ENCODE measurements around the gene GLUL. TPM values are rescaled to one million over a fixed set of nuclear protein-coding genes. Genes with fewer than 3 reads are reported as not detected.
"Not testable (repeated sequence)": the region's sequence is repeated elsewhere in the genome, so short reads cannot be mapped to it uniquely, and the experiment has no call there.

Gene GLUL
- total RNA-seq, 1 donor from 2014 or later: 289 TPM

DNA sequence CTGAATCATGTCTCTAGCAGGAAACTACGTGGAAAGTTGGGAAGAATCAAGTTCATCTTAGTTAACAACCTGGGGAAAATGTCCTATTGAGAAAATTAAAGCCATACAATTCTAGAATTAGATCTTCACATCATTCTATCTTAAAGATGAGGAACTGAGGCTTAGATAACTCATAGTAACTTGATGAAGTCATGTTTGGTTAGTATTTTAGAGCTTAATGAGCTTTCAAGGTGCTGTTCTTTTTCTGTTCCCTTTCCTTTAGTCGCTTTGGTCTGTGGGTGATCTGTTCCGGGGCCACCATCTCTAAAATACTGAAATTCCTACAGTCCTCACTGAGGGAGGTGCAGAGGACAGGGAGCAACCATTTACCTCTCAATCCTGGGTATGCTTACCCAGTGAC is 4.3 kb upstream of the GLUL start:
- no peak for FAIRE-seq

DNA sequence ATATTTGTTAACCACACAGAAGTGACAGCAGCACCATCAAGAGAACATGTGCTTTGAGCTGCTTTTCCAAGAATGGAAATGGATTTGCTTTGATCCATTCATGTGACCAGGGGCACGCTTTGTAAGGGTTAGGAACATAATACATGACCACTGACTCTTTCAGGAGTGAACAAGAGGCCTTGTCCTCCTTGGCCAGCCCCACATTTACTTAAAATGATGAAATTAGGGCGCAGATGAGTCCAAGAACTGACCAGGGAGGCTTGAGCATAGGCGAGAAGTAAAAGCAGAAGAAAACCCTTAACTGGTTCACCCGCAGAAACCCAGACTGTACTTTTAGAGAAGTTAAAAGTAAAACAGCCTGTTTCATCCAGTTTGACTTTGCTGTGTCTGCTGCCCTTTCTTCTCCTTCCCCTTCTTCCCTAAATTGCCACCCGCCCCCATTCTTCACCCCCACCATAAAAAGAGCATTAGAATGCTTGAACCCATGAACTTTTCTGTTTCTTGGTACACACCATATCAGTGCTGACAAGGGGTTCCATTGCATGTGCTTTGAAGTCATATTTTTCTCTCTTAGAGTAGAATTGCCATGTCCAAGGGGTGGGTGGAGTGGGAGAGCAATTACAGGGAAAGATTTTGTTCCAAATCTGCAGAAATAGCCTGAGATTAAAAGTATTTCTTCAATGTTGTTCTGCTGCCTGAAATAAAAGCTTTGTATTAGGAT is 2.6 kb upstream of the GLUL start:
- DNase-seq (ENCODE audit: low spot score in 2 of 2) (no peak), FAIRE-seq (no peak)

More for the DNA sequence above, 4.3 kb upstream of the GLUL start:
- no peak for DNase-seq (ENCODE audit: low spot score in 2 of 2)

DNA sequence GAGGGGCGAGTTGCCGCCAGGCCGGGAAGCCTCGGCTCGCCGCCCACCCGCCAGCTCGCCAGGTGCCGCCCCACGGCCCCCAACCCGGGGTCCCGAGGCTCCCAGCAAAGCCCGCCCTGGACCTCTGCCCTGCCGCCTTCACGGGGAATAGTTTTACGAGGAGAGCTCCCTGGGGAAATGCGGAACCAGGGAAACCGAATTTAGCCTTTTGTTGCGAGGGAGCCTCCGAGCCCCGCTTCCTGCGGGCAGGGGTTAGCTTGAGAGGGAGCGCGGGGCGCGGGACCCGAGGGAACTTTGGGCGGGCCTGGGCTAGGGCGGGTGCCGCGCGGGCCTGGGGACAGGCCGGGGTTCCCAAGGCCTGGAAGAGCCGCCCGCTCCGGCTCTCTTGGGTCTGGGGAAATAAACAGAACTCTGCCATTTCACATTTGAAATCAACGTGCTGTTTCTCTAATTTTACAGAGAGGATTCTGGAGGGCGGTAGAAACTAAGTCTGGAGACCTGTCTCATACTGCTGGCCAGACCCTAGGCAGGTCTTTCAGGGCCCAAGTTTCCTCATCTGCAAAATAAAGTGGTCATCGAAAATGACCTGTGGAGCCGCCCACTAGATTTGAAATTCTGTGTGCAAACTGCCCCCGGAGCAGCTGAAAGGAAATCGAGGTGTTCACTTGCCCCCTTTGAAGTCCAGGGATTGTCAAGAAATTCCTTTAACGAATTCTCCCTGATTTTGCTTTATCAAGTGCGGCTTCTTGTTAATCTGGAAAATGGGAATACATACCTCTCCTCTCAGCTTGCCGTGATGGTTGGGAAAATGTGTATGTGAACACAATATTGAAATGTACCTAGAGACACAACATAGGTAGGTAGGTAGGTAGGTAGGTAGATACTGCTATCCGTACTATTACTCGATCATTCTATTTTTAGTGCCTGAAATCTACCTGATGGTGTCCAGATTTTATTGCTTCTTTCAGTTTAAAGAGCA is 749 bp upstream of the GLUL start:
- FAIRE-seq (no peak), DNase-seq (ENCODE audit: low spot score in 2 of 2) (no peak)

DNA sequence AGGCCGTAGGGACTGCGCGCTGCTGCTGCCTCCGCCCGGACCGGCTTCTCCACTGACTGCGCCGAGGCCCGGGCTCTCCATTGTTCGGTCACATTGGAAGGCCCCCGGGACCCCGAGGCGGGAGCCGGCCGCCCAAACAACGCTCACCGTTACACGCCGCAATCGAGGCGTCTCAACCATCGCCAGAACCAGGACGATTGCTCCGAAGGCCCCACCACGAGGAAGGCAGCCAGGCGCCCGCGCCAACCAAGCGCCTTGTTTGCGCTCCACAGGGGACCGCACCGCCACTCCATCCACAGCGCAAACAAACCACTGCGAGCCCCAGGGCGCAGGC is 595 bp downstream of the GLUL start:
- FAIRE-seq: no peak
- no peak for DNase-seq (ENCODE audit: low spot score in 2 of 2)

DNA sequence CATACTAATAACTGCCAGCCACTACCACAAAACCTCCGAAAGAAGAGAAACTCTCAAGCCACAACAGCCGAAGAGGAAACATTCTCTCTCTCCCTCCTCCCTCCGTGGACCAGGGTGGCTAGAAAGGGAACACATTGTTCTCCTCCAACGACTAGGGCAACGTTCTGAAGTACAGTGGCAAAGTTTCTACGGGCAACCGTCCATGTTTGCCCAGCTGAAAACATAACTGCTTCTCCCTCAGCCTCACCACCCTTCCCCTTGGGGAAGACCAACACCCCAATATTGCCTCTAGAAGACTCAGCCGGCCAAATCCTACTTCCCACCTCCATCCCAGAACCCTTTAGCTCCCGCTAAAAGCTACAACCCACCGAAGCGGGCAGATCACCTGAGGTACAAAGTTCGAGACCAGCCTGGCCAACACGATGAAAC is 2.0 kb downstream of the GLUL start:
- no peak for DNase-seq (ENCODE audit: low spot score in 2 of 2)
- no peak for FAIRE-seq

- FAIRE-seq (no peak), DNase-seq (ENCODE audit: low spot score in 2 of 2) (no peak)
These were observed 3.0 kb downstream of the GLUL start for GRCh38 chr1:182388392-182389134.

GRCh38 chr1:182387566-182387965 is 4.0 kb downstream of the GLUL start:
- DNase-seq (ENCODE audit: low spot score in 2 of 2) (no peak), FAIRE-seq (no peak)

- DNase-seq (ENCODE audit: low spot score in 2 of 2): no peak
- no peak for FAIRE-seq
These were observed 4.6 kb downstream of the GLUL start for GRCh38 chr1:182386980-182387379.

GRCh38 chr1:182385885-182386853 is 5.4 kb downstream of the GLUL start:
- FAIRE-seq: no peak
- no peak for DNase-seq (ENCODE audit: low spot score in 2 of 2)

DNA sequence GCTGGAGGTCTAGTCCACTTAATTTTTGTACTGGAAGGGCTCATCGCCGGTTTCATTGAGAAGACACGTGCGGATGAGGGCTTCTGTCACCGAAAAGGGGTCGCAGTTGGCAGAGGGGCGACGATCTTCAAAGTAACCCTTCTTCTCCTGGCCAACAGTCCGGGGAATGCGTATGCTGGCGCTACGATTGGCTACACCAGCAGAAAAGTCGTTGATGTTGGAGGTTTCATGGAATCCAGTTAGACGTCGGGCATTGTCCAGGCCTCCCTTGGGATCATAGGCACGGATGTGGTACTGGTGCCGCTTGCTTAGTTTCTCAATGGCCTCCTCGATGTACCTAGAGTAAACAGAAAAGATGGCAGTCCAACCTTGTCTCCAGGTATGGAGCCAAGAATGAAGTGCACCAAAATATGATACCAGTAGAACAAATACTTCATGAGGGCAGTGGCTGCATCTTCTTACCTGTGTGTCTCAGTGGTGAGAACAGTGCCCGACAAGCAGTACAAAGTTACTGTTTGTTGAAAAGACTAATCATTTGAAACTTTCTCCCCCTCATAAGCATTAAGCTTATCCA is 7.1 kb downstream of the GLUL start:
- FAIRE-seq: no peak
- DNase-seq (ENCODE audit: low spot score in 2 of 2): no peak

DNA sequence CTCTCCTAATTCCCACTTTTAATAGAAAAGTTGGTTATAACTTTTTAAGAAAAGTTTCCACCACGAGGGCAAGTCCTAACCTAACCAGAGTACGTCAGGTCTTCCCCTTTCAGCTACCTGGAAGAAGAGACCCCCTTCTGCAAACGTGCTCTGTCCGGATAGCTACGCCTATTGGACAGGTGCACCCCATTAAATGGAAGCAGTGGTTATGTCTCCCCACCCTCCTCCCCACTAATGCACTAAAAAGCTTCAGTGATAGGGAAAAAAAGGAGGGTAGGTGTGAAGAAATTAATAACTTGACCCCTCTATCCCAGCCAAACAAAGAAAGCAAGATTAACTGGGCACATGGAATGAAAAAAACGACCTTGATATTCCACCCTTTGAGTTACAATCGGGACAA is 7.7 kb downstream of the GLUL start:
- DNase-seq (ENCODE audit: low spot score in 2 of 2) (no peak), FAIRE-seq (no peak)

- DNase-seq (ENCODE audit: low spot score in 2 of 2) (no peak), FAIRE-seq (no peak)
These were observed 8.4 kb downstream of the GLUL start for GRCh38 chr1:182383037-182383661.

DNA sequence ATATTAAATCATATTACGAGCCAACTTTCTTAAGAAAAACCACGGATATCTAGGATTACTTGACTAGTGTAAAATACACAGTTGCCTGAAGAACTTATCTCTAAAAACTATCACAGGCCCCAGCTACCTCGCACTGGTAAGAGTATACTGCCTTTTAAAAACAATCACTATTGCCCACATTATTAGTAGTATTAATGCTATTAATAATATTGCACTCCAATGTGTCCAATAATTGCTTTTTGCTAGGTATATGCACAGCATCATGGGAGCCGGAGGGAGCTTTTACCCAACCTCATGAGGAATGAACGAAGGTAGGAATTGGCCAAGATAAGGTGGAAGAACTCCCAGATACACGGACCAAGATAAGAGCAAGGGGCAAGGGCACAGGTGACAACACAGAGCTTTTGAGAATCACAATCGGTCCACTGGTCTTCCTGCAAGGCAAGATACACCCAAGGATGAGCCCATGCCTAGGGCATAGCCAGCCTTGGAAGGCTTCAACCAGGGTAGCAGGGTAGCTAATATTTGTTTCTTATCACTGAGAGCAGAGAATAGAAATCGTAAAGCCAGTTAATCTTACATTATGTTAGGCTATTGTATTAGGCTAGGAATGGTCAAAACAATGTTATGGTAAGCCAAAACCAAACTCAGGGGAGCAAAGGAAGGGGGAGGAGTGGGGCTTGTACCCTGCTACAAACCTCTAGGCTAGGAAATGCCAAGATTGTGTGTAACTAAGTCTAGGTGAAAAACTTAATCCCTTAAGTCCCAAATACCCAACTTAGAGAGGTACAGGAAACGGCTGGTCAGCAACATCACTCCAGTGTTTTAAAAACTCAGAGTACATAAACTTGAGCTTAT is 9.4 kb downstream of the GLUL start:
- FAIRE-seq (no peak), DNase-seq (ENCODE audit: low spot score in 2 of 2) (no peak)

GRCh38 chr1:182380199-182380598 is 11.4 kb downstream of the GLUL start:
- FAIRE-seq: no peak

DNA sequence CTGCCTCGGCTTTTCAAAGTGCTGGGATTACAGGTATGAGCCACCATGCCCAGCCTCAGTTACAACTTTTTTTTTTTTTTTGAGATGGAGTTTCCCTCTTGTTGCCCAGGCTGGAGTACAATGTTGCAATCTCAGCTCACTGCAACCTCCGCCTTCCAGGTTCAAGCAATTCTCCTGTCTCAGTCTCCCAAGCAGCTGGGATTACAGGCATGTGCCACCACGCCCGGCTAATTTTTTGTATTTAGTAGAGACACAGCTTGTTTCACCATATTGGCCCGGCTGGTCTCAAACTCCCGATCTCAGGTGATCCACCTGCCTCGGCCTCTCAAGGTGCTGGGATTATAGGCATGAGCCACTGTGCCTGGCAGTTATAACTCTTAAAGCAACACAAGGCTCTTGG is 11.8 kb downstream of the GLUL start:
- not testable (repeated sequence) for DNase-seq (ENCODE audit: low spot score in 2 of 2); FAIRE-seq

More at GRCh38 chr1:182380199-182380598, 11.4 kb downstream of the GLUL start:
- no peak for DNase-seq (ENCODE audit: low spot score in 2 of 2)

DNA sequence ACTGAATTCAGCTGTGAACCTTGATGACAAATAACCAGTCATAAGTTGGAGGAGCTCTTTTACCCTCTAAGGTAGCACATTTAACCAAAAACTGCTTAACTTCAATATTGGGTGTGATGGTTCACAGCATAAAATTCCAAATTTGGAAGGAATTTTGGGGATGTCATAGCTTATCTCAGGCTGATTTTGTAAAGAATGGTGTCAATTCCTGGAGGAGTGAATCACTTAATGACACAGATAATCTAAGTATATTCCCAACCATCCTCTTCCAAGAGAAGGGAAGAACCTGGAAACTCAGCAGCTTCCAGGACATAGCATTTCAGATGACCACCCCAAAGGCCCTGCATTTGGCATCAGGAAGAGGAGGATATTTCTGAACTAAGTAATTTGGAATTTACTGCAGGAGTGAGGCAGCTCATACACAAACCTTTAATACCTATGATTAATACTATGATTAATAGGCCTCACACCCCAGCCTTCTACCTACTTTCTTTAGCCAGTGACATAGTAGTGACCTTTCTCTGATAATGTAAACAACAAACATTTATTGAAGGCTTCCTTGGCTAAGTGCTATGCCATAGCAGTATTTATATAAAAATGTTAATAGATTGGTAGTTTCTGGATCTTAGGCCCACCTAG is 14.5 kb downstream of the GLUL start:
- FAIRE-seq: no peak
- no peak for DNase-seq (ENCODE audit: low spot score in 2 of 2)

GRCh38 chr1:182374101-182374834 is 17.3 kb downstream of the GLUL start:
- no peak for DNase-seq (ENCODE audit: low spot score in 2 of 2)
- no peak for FAIRE-seq
